ENCODE data around the gene PCID2. TPM values are rescaled to one million over a fixed set of nuclear protein-coding genes. Genes with fewer than 3 reads are reported as not detected.

PCID2 gene
- total RNA-seq, 1 donor from 2014 or later: 47.9 TPM

- no peak overlapping the region for H3K27ac Mint-ChIP-seq (ENCODE audit: unreplicated experiment)
- H3K9me3 Mint-ChIP-seq (ENCODE audit: unreplicated experiment): no peaks in the 10 kb centered on the region
- DNase-seq (ENCODE audit: extremely low spot score, unreplicated experiment): no peak
- H3K27me3 Mint-ChIP-seq (ENCODE audit: unreplicated experiment): peaks cover 16% of the 10 kb centered on the region
- no peak overlapping the region for H3K4me3 Mint-ChIP-seq (ENCODE audit: unreplicated experiment)
- TF ChIP-seq, protein P1, sequence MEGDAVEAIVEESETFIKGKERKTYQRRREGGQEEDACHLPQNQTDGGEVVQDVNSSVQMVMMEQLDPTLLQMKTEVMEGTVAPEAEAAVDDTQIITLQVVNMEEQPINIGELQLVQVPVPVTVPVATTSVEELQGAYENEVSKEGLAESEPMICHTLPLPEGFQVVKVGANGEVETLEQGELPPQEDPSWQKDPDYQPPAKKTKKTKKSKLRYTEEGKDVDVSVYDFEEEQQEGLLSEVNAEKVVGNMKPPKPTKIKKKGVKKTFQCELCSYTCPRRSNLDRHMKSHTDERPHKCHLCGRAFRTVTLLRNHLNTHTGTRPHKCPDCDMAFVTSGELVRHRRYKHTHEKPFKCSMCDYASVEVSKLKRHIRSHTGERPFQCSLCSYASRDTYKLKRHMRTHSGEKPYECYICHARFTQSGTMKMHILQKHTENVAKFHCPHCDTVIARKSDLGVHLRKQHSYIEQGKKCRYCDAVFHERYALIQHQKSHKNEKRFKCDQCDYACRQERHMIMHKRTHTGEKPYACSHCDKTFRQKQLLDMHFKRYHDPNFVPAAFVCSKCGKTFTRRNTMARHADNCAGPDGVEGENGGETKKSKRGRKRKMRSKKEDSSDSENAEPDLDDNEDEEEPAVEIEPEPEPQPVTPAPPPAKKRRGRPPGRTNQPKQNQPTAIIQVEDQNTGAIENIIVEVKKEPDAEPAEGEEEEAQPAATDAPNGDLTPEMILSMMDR (IDR thresholded peaks at IDR 0.05): no peak
- H3K4me1 Mint-ChIP-seq (ENCODE audit: unreplicated experiment): no peaks in the 10 kb centered on the region
- no peaks in the 10 kb centered on the region for H3K36me3 Mint-ChIP-seq (ENCODE audit: unreplicated experiment)
Measured at GRCh38 chr13:113140677-113141600, 67.5 kb downstream of the PCID2 start.

DNA sequence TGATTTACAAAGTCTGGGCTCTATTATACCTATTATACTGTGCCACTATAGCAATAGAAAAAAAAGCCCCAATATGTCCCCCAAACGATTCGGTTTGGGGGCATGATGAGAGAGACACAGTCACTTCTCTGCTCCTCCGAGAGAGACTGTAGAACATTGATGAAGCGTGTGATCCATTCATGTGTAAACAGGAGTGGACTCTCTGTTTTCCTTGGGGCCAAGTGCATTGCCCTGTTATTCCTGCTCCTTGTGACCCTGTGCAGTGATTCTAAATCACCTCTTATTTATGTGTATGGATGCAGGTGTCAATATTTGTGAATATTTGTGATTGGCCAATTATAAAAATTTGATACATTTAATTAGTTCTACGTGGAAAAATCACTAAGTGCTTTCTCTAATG, 68.9 kb downstream of the PCID2 start:
- Mint-ChIP-seq H3K4me3 (ENCODE audit: unreplicated experiment) (no peak overlapping the region), H3K4me1 (ENCODE audit: unreplicated experiment) (no peaks in the 10 kb centered on the region), H3K36me3 (ENCODE audit: unreplicated experiment) (no peaks in the 10 kb centered on the region), H3K27ac (ENCODE audit: unreplicated experiment) (no peak overlapping the region), H3K9me3 (ENCODE audit: unreplicated experiment) (no peaks in the 10 kb centered on the region), H3K27me3 (ENCODE audit: unreplicated experiment) (peaks cover 23% of the 10 kb centered on the region)
- TF ChIP-seq, protein P1 (IDR thresholded peaks at IDR 0.05): no peak
- DNase-seq (ENCODE audit: extremely low spot score, unreplicated experiment): peak; percentile 10

DNA sequence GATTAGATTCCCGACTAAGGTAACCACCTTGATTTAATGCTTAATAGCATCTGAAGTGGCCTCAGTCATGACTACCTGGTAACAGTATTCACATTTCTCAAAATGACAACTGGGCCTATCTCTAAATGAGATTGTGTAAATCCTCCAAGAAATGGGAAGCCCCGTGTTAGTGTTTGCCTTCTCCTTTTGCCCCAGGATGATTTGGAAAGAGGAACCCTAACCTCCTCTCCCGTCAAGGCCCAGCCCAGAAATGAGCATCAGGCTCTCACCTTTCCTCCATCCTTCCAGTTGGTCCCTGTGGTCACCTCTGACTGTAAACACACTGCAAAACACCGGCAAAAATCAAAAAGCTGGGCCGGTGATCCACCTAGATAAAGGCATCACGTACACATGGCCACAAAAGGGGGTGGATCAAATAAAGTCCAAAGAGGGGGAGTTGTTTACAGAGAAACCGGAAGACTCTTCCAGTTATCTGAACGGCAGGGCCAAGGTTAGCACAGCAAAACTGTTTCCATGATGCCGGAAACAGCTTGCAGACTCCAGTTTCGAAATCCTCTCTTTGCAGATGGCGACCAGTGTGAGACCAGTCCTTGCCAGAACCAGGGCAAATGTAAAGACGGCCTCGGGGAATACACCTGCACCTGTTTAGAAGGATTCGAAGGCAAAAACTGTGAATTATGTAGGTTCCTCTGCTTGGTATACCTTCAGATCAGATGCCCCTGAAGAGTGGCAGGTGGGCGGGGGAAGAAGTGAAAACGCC, 69.5 kb downstream of the PCID2 start:
- DNase-seq (ENCODE audit: extremely low spot score, unreplicated experiment): peak; percentile 40
- Mint-ChIP-seq H3K36me3 (ENCODE audit: unreplicated experiment) (no peaks in the 10 kb centered on the region), H3K27ac (ENCODE audit: unreplicated experiment) (no peak overlapping the region), H3K4me3 (ENCODE audit: unreplicated experiment) (no peak overlapping the region), H3K27me3 (ENCODE audit: unreplicated experiment) (peaks cover 29% of the 10 kb centered on the region), H3K9me3 (ENCODE audit: unreplicated experiment) (no peaks in the 10 kb centered on the region), H3K4me1 (ENCODE audit: unreplicated experiment) (no peaks in the 10 kb centered on the region)
- TF ChIP-seq, protein P1 (IDR thresholded peaks at IDR 0.05): no peak

DNA sequence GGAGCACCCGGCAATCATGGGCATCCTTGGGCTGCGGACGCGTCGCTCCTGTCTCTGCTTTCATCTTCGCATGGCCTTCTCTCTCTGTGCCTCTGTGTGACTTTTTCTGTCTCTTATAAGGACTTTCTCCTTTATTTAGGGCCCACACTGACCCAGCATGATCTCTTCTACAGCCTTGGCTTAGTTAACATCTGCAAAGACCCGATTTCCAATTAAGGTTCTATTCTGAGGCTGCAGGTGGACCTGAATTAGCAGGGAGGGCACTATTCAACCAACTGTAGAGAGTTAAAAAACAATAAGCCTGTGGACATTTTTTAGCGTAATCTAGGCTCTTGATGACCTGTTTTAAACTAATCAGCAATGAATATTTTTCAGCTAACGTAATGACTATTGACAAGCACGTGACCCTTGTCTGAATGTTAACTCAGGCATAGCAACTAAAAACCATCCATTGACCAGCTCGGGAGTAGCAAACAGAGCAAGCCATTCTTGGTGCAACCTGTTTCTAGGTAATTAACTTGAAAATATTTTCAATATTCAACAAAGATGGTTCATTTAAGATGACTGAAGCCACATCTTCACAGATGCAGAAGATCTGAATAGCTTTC, 70.7 kb downstream of the PCID2 start:
- Mint-ChIP-seq H3K27ac (ENCODE audit: unreplicated experiment) (no peak overlapping the region), H3K4me3 (ENCODE audit: unreplicated experiment) (no peak overlapping the region), H3K36me3 (ENCODE audit: unreplicated experiment) (no peaks in the 10 kb centered on the region), H3K27me3 (ENCODE audit: unreplicated experiment) (peaks cover 41% of the 10 kb centered on the region), H3K9me3 (ENCODE audit: unreplicated experiment) (no peaks in the 10 kb centered on the region), H3K4me1 (ENCODE audit: unreplicated experiment) (no peaks in the 10 kb centered on the region)
- DNase-seq (ENCODE audit: extremely low spot score, unreplicated experiment): peak; percentile 42
- TF ChIP-seq, protein P1 (IDR thresholded peaks at IDR 0.05): no peak

All from osteocyte (in vitro differentiated cells).